ENCODE results near the gene MRPL12. TPM values are rescaled to one million over a fixed set of nuclear protein-coding genes. Genes with fewer than 3 reads are reported as not detected.

MRPL12 gene
- total RNA-seq, 1 donor from 2014 or later, result 13.2 TPM

- Mint-ChIP-seq H3K4me1 (peaks cover 23% of the 10 kb centered on the region), H3K27ac (peak within 1 kb of the TSS; percentile 84), H3K36me3 (peaks cover 6% of the 10 kb centered on the region), H3K27me3 (ENCODE audit: insufficient read depth, low read depth) (peaks cover 2% of the 10 kb centered on the region), H3K4me3 (peak within 1 kb of the TSS; percentile 96), H3K9me3 (no peaks in the 10 kb centered on the region)
- Histone ChIP-seq H3F3A (ENCODE audit: low read depth) (peaks cover 6% of the 10 kb centered on the region), H3K36me3 (no peaks in the 10 kb centered on the region), H3K9me3 (ENCODE audit: low read depth) (no peaks in the 10 kb centered on the region), H3K27ac (no peak within 1 kb of the TSS), H3K4me3 (peak within 1 kb of the TSS; percentile 74), H3K27me3 (no peaks in the 10 kb centered on the region), H2AFZ (replicated peaks) (peak within 1 kb of the TSS; percentile 29), H4K20me1 (ENCODE audit: low read depth) (peaks cover 27% of the 10 kb centered on the region), H3K4me1 (peaks cover 10% of the 10 kb centered on the region), H3K79me2 (ENCODE audit: low read depth) (peaks cover 50% of the 10 kb centered on the region), H3K4me2 (peak within 1 kb of the TSS; percentile 95), H3K9ac (peak within 1 kb of the TSS; percentile 82)
- peak; percentile 100 for DNase-seq (ENCODE audit: low spot score)
- TF ChIP-seq EZH2phosphoT487 (IDR thresholded peaks at IDR 0.05) (no peak), EZH2 (IDR thresholded peaks at IDR 0.05) (no peak), CTCF (IDR thresholded peaks at IDR 0.05) (no peak)
Measured at GRCh38 chr17:81683584-81684441, 19.4 kb upstream of the MRPL12 start, which contains the start of the genes ARL16 and HGS. Gene ARL16 (minus strand): TSS chr17:81683797. CDS start chr17:81683753, 44 bp downstream. Gene HGS (plus strand): TSS chr17:81684011. CDS start chr17:81684067, 56 bp downstream.

DNA sequence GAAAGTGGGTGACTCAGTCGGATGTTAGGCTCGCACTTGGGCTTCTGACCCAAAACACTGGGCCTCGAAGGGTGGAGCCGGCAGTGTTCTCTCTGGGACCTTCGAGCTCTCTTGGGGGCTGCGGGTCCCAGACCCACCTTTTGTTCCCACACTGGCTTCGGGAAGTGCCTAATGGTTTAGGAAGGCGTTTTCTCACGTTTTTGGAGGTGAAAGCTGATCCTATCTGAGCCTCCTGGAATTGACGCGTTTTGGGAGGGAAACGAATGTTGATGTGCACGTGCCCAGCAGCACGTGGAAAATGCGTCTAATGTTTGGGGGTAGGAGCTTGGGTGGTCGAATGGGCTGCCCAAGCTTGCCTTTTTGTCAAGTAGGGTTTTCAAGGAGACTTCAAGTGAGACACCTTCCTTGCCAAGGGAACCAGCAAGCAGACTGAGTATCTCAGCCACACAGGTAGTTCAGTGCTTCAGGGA, 18.7 kb upstream of the MRPL12 start:
- Histone ChIP-seq H3K27ac (no peak overlapping the region), H3K36me3 (no peaks in the 10 kb centered on the region), H3K4me2 (peak overlapping the region; percentile 95), H3K9me3 (ENCODE audit: low read depth) (no peaks in the 10 kb centered on the region), H3K27me3 (no peaks in the 10 kb centered on the region), H3K9ac (peak overlapping the region; percentile 82), H3K79me2 (ENCODE audit: low read depth) (peaks cover 50% of the 10 kb centered on the region), H3F3A (ENCODE audit: low read depth) (peaks cover 6% of the 10 kb centered on the region), H3K4me1 (peaks cover 10% of the 10 kb centered on the region), H4K20me1 (ENCODE audit: low read depth) (peaks cover 27% of the 10 kb centered on the region), H3K4me3 (peak overlapping the region; percentile 74), H2AFZ (replicated peaks) (no peak overlapping the region)
- peak; percentile 41 for DNase-seq (ENCODE audit: low spot score)
- Mint-ChIP-seq H3K27me3 (ENCODE audit: insufficient read depth, low read depth) (peaks cover 5% of the 10 kb centered on the region), H3K4me3 (peak overlapping the region; percentile 90), H3K4me1 (peaks cover 23% of the 10 kb centered on the region), H3K9me3 (no peaks in the 10 kb centered on the region), H3K36me3 (peaks cover 9% of the 10 kb centered on the region), H3K27ac (no peak overlapping the region)
- no peak for TF ChIP-seq EZH2phosphoT487 (IDR thresholded peaks at IDR 0.05)
- TF ChIP-seq EZH2 (IDR thresholded peaks at IDR 0.05), result no peak
- no peak for TF ChIP-seq CTCF (IDR thresholded peaks at IDR 0.05)

- Mint-ChIP-seq H3K9me3 (no peaks in the 10 kb centered on the region), H3K36me3 (peaks cover 10% of the 10 kb centered on the region), H3K27me3 (ENCODE audit: insufficient read depth, low read depth) (peaks cover 7% of the 10 kb centered on the region), H3K4me3 (peak overlapping the region; percentile 90), H3K4me1 (peaks cover 23% of the 10 kb centered on the region), H3K27ac (no peak overlapping the region)
- TF ChIP-seq CTCF (IDR thresholded peaks at IDR 0.05) (no peak), EZH2phosphoT487 (IDR thresholded peaks at IDR 0.05) (no peak), EZH2 (IDR thresholded peaks at IDR 0.05) (no peak)
- H3F3A ChIP-seq (ENCODE audit: low read depth), result peaks cover 1% of the 10 kb centered on the region
- H3K79me2 ChIP-seq (ENCODE audit: low read depth), result peaks cover 50% of the 10 kb centered on the region
- peak overlapping the region; percentile 95 for H3K4me2 ChIP-seq
- H3K27me3 ChIP-seq, result no peaks in the 10 kb centered on the region
- no peaks in the 10 kb centered on the region for H3K9me3 ChIP-seq (ENCODE audit: low read depth)
- peak overlapping the region; percentile 74 for H3K4me3 ChIP-seq
- H3K27ac ChIP-seq, result no peak overlapping the region
- peaks cover 10% of the 10 kb centered on the region for H3K4me1 ChIP-seq
- DNase-seq (ENCODE audit: low spot score), result no peak
- peaks cover 27% of the 10 kb centered on the region for H4K20me1 ChIP-seq (ENCODE audit: low read depth)
- no peaks in the 10 kb centered on the region for H3K36me3 ChIP-seq
- no peak overlapping the region for H3K9ac ChIP-seq
- H2AFZ ChIP-seq (replicated peaks), result no peak overlapping the region
Measured at GRCh38 chr17:81685108-81685507, 18.1 kb upstream of the MRPL12 start.

Data from neural progenitor cell (in vitro differentiated cells).